GM18502 (cell line): Measurements from ENCODE around the gene MON2.
"Not testable (repeated sequence)": the region's sequence is repeated elsewhere in the genome, so short reads cannot be mapped to it uniquely, and the experiment has no call there.

Source experiments
- ATAC-seq: cut with Tn5 transposase; IDR thresholded peaks from one replicate; pipeline ENCODE4 v1.9.1; 2021; ENCODE audit warnings: mild to moderate bottlenecking; ENCODE audit not compliant: unreplicated experiment, poor library complexity

Gene MON2

DNA sequence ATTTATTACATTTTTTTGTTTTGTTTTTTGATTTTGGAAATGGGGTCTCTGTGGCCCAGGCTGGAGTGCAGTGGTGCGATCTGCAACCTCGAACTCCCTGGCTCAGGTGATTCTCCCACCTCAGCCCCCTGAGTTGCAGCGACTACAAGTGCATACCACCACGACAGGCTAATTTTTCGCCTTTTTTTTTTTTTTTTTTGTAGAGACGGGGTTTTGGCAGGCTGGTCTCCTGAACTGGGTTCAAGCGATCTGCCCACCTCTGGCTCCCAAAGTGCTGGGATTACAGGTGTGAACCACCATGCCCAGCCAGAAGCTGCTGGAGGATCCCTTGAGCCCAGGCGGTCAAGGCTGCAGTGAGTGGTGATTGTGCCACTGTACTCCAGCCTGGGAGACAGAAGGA, 2.3 kb downstream of the MON2 start:
- no peak for ATAC-seq

DNA sequence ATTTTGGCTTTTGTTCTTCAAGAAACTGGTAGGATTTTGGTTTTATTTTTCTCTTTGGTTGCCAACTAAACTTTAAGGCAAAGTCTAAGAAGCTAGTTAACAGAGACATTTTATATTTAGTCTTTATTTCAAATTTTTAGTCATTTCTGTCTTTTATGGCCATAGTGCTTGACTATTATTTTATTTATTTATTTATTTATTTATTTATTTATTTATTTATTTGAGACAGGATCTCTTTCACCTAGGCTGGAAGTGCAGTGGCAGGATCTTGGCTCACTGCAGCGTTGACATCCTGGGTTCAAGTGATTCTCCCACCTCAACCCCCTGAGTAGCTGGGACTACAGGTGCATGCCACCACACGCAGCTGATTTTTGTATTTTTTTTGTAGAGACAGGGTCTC, 3.1 kb downstream of the MON2 start:
- ATAC-seq, result no peak

DNA sequence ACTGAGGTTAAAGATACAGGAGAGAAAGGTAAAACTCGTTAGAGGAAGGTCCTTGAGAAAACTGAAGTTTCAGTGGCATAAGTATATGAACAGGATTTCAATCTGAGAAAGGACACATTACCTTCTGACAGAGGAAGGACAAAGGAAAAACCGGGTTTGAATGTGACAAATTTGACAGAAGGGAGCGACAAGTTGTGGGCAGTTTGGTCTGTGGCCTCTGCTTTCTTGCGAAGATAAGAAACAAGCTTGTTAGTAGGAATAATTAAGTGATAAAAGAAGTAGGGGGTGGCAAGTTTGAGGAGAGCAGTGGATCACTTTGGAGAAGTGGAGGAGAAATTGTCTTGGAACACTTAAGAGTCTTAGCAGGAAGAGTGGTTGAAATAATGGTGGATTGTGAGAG, 5.1 kb downstream of the MON2 start:
- ATAC-seq, result no peak

DNA sequence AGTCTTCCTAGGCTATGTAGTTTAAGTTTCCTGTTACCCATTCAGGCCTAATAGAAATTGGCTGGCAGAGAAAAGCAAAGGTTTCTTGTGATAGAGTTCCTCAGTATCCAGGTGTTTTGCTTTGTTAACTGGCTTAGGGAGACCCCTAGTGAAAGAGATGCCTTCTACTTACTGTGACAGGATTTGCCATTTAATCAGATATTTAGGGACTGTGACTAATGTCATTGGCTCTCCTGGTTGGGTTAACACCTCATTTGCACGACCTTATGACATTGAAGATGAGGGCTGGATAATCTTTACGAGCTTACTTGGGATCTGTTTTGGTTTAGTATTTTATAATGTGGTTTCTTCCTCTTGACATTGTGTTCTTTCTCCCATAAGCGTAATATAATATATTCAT, 5.8 kb downstream of the MON2 start:
- ATAC-seq, result no peak

DNA sequence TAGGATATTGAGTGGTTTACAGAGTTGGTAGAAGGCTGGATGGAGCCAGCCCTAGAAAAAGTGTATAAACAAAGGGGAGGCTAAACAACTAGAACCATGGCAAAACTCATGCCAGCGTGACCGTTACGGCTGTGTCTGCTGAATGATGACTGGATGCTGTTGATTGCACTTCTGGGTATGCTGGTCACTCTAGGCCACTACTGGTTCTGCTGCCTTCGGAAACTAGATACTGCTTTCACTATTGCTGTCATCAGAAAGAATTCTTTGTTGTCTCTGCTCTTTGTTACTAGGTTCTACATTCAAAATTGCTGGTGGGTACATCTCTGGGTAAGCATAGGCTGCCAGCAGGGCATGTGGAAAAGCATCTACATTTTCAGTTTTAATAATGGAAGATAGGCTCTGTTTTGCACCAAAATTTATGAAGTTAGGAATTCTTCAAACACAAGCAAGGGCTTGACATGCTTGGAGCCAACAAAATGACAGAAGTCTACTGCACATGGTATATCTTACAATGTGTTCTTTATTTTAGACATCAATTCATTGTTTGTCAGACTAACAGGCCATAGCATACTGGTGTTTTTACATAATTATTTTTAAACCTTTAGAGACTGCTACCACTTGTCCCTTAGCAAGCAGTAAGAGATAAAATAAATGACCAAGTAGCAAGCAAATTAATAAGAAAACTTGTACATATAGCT, 15.4 kb downstream of the MON2 start:
- peak; percentile 45 for ATAC-seq

DNA sequence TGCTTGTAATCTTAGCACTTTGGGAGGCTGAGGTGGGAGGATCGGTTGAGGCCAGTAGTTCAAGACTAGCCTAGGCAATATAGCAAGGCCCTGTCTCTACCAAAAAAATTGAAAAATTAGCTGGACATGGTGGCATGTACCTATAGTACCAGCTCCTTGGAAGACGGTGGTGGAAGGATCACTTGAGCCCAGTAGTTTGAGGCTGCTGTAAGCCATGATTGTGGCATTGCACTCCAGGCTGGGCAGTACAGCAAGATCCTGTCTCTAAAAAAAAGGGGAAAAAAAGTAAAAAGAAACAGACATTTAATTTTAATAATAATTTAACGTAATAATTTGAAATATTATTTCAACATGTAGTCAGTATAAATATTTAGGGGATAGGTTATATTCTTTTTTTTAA, 16.1 kb downstream of the MON2 start:
- ATAC-seq, result no peak

DNA sequence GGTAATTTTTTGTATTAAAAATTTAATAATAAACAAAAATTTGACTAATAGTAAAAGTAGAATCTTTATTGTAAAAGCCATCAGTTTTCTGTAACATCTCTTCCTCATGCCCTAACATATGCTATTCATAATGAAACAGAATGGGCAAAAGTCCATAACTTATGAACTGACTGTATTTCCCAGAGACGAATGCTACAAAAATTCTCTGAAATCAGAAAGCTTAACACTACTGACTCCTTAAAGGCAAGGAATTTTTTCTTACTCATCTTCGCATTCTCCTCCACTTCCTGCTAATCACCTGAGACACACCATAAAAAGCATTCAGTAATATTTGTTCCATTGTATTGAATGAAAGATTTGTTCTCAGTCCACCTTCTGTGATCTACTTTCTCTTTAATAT, 17.6 kb downstream of the MON2 start:
- ATAC-seq, result peak; percentile 59

DNA sequence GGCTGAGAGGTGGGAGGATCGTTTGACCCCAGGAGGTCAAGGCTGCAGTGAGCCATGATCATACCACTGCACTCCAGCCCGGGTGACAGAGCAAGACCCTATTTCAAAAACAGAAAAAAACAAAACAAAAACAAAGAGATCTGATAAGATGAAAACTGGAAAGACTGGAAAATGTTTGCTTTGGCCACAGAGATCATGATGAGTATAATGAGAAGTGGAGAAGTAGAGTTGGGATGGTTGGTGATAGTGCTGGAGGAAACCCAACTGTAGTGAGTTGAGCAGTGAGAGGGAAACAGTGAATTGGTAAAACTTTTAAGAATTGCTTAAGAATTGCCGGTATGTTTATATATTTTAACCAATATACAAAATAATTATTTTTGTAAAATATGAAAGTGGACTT, 39.2 kb downstream of the MON2 start:
- no peak for ATAC-seq

DNA sequence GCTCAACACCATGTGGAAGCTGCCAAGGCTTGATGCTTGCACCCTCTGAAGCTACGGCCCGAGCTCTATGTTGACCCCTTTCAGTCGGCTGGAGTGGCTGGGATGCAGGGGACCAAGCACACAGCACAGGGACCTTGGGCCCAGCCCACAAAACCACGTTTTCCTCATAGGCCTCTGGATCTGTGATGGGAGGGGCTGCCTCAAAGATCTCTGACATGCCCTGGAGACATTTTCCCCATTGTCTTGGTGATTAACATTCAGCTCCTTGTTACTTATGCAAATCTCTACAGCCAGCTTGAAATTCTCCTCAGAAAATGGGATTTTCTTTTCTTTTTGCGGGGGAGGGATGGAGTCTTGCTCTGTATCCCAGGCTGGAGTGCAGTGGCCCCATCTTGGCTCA, 46.3 kb downstream of the MON2 start:
- no peak for ATAC-seq

DNA sequence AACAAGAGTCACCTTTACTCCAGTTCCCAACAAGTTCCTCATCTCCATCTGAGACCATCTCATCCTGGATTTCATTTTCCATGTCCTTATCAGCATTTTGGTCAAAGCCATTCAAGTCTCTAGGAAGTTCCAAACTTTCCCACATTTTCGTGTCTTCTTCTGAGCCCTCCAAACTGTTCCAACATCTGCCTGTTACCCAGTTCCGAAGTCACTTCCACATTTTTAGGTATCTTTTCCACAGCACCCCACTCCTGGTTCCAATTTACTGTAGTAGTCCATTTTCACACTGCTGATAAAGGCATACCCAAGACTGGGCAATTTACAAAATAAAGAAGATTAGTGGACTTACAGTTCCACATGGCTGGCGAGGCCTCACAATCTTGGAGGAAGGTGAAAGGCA, 47.5 kb downstream of the MON2 start:
- ATAC-seq, result not testable (repeated sequence)

DNA sequence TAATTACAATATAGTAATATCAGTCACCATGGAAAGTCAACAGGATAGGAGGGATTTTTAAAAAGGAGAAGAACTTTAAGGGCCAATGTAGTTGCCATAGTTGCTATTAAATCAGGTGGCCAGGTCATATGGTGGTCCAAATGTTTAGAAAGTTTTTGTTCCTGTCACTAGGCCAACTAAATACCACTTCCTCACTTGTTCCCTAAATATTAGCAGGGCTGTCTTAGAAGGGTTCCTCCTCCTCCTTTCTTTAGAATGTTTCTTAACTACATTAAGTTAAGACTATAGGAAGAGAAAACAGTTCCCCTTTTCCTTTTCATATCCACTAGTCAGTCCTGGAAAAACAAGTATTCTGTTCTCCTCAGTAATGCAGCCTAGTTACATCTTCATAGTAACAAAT, 50.3 kb downstream of the MON2 start:
- no peak for ATAC-seq

DNA sequence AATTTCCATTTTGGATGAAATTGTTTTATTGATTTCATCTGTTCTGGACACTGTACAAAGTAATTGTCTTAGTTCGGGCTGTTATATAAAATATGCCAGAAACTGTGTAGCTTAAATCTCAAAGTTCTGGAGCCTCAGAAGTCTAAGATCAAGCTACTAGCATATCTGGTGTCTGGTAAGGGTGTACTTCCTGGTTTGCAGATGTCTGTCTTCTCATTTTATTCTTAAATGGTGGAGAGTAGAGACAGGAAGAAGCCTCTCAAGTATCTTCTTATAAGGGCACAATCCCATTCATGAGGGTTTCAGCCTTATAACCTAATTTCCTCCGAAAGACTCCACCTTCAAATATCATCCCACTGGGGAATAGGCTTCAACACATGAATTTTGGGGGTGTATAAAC, 51.3 kb downstream of the MON2 start:
- ATAC-seq, result no peak

DNA sequence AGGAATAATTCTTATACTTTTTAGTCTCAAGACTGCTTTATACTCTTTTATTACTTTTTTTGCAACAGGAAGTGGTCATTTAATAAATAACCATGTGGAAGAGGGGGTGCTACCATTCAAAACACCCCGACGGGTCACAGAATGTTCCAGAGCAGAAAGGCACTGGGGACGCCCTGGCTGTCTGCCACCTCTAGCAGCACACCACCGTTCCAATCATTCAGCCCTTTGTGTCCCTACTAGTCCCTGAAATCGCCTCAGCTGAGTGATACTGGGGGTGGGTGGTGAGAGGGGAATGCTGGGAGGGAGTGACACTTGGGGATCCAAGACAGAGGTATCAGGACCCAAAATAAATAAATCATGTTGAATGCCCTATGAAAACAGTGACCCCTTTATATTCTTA, 52.4 kb downstream of the MON2 start:
- no peak for ATAC-seq

DNA sequence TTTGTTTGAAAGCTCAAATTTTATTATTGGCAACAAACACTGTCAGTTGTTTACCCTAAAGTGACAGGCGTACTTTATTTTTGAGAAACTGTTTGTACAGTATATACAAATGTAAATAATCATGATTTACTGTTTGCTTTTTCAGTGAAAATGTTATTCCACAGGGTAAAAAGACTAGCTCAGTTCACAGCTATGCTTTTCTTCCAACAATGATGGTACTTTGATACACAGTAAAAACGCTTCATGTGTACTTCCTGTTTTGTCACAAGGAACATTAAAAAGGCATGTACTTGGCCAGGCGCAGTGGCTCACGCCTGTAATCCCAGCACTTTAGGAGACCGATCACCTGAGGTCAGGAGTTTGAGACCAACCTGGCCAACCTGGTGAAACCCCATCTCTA, 53.7 kb downstream of the MON2 start:
- no peak for ATAC-seq

DNA sequence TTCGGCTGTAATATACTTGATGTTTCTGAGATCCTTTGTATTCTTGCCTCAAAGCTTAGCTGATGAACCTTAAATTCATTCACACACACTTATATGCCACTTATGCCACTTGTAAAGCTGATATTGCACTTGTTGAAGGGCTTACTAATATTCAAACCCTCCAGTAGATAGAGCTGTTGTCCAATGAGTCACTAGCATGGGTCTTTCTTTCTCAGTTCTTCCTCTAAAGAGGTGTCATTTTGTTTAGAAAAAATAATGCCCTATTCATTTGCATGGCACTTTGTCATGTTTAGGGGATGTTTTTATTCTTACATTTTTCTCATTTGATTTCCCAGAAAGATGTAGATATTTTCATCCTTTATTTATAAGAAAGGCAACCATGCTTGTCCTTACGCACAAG, 56.4 kb downstream of the MON2 start:
- peak; percentile 41 for ATAC-seq

DNA sequence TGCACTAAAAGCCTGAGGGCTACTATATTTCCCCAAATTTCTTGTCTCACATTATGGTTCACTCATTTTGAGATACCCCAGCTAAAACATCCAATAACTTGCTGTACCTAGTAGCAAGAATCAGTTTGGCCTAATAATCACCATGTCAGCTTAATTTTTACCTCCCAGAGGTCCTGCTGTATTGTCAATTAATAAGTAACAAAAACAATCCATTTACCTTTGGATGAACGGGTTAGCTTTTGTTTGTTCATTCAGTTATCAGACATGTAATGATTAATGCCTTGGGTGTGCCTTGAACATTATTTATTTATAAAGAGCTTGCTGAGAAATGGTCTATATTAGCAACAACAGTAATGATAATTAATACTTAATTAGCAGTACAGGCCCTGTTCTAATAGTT, 57.0 kb downstream of the MON2 start:
- ATAC-seq, result no peak

DNA sequence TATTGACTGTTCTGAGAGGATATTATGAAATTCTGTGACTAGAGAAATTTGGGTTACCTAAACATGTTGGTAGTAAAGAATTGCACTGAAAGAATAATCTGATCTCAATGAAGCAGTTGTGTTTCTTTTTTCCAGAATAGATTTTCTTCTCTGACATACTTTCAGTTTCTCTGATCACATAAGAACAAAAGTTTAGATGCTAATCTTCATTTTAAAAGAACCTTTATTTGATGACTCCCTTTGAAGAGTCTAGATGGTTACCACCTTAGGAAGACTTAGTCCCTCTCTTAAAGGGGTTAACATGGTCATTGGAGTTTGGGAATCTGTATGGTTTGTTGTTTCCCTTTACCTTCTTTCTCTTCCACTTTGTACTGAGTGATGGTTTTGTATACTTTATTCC, 58.6 kb downstream of the MON2 start:
- no peak for ATAC-seq

DNA sequence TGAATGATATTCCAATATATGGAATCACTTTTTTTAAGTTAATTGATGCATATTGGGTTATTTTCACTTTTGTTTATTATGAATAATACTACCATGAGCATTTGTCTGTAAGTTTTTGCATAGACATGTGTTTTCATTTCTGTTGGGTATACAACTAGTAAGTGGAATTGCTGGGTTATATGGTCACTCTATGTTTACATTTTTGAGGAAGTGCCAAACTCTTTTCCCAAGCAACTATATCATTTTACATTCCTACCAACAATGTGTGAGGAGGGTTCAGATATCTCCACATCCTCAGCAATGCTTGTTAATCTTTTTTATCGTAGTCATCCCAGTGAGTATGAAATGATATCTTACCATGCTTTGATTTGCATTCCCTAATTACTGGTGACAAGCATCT, 64.0 kb downstream of the MON2 start:
- no peak for ATAC-seq

DNA sequence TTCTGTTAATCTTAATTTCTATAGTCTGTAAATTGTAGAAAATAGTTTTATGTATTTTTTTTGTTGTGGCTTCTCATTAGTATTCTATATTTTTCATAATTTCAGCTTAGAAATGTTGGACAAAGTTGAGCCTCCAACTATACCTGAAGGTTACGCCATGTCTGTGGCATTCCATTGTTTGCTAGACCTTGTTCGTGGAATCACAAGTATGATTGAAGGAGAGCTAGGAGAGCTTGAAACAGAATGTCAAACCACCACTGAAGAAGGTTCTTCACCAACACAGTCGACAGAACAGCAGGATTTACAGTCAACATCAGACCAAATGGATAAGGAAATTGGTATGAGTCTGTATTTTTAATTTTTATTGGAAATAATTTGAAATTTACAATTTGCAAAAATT, 65.7 kb downstream of the MON2 start:
- ATAC-seq, result no peak

DNA sequence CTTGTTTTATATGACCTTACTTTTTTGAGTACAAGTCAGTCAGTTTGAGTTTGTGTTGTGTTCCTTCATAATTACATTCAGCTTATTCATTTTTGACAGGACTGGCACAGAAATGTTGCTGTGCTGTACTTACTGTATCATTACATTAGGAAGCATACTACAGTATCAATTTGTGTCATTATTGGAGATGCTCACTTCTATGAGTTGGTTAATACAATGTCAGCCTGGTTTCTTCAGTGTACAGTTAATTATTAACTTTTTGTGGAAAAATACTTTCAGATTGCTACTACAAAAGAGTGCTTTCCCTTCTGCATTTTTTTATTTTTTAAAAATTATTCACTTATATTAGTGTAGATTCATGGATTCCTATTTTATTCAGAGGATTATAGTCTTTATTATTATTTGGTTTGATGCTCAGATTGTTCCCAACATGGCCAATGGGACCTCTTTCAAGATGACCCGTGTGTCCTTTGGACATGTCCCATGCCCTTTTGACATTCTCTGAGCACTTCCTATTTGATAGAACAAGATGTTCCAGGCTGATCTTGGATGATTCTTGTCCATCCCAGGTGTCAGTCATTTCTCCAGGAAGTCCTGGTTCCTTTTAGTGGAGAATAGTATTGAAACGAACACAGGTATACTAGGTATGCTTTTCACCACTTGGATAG, 66.6 kb downstream of the MON2 start:
- ATAC-seq, result no peak

DNA sequence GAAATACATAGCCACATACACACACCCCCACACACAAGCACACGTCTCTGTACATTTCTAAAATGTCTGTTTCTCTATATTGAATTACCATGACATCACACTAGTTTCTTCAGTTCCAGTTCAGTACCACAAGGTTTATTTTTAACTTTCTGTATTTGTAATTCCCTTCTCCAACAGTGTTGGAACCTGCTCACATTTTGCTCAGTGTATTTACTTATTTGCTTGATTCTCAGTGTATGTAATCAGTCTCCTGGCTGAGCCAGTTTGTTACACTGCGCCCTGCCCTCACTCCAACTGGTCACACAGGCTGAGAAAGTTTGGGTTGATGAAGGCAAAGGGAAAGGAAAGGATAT, 67.1 kb downstream of the MON2 start:
- no peak for ATAC-seq

DNA sequence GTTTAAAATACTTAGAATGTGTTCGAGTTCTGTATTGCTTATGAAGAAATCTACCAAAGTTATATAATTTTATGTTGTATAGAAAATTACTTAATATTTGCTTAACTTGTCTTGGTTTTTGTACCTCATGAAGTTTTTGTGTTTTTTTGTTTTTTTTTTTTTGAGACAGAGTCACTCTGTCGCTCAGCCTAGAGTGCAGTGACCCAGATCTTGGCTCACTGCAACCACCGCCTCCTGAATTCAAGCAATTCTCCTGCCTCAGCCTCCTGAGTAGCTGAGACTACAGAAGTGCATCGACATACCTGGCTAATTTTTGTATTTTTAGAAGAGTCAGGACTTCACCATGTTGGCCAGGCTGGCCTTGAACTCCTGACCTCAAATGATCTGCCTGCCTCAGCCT, 69.9 kb downstream of the MON2 start:
- ATAC-seq, result no peak
